GM21381 (cell line): ENCODE measurements around the gene OCA2.

Source experiments
- ATAC-seq: cut with Tn5 transposase; IDR thresholded peaks from one replicate; pipeline ENCODE4 v1.9.1; 2021; ENCODE audit warnings: mild to moderate bottlenecking, moderate library complexity; ENCODE audit not compliant: unreplicated experiment

Gene OCA2

DNA sequence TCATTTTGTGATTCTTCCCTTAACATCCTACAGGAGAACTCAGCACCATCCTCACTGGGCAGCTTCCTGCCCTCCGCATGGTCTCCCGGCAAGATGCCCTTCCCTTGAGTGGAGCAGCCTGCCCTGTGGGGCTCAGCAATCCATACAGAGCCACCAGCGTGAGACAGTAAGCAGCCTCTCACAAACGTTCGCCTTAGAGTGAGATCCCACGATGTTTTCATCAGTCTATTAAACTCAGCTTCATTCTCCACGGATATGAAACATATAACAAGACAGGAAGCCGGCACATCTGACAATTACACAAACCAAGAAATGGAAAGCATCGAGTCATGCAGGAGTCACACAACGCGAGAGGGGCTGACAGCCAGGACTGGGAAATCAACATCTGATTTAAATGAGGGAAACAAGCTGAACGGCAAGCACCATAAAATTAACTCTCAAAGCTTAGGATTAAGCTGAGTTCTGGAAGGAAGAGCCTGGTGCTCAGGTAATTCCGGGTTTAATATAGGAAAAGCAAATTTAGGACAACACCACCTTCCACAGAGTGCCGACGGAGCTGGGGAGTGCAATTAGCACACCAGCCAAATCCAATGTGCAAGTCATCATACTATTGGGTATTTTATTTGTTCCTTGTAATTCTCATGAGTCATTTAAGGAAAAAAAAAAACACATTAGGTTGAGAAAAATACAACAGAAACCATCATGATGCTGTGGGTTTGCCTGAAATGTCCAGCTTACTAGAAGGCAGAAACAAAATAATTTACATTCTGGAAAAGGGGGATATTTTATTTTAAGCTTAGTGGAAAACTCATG is 272.0 kb downstream of the OCA2 start:
- ATAC-seq = no peak

DNA sequence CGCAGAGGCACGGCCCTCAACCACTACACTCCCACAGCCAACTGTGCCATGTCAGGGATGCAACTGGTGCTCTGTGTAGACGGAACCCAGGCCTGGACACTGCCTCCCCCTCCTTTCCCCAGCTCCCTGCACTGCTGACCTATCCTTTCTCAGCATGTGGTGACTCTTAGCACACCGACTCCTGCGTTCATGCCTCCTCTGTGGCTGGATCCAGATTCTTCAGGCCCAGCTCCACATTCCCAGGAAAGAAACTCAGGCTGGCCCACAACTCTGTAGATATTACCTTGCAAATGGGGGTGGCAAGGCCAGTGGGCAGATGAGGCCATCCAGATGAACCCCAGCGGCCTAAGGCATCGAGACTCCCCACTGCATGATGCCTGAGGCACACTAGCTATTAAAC is 272.7 kb downstream of the OCA2 start:
- no peak for ATAC-seq

DNA sequence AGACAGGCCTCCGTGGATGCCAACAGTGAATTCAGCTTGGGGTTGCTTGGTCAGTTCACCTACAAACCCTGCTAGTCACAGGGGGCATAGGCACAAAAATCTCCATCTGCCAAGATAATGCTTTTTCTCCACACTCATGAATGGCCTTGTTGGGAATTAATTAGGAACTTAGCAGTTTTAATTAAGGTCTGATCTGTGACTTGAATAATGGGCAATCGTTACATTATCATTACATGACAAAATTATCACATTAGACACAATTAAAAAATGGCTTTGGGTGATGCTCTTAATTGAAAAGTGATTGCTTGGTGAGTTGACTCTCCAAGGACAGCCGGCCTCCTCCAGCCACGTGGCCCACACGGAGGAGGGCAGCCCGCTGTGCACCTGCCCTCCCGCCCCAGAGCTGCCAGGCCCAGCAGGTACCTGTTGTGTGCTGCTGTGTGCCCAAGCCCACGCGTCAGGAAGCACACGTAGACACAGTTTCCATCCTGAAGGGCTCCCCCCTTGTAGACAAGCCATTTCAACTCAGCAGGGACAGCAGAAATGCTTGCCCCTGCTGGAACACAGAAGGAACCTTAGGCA is 274.2 kb downstream of the OCA2 start:
- no peak for ATAC-seq

DNA sequence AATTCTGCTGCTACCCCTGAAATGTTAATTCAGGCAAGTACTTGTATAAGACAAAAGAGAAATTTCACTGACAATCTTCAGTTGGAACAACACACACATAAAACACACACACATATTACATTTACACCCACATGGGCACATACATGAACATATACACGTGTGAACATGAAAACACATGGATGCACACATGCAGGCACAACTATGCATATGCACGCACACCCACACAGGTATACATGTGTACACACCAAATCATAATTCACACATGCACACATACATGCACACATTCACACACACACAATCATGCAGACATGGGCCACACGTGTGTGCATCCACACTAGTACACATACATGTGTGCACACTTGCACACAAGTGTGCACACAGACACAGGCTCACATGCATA is 277.8 kb downstream of the OCA2 start:
- ATAC-seq = no peak

DNA sequence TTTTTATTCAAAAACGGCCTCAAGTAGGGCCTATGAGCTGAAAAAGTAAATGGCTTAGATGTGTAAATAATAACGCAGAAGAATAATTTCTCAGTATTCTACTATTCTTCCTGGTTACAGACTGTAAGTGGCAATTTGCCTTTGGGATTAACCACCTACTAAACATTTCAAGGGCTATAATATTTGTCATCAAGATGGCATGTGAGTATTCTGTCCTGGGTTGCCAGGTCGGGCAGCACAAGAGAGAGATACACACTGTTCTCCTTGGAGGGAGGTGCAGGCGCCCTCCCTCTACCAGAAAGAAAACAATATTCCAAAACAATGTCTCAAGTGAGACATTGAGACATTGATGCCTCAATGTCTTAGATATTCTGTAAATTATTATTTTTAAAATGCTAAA is 278.4 kb downstream of the OCA2 start:
- no peak for ATAC-seq

DNA sequence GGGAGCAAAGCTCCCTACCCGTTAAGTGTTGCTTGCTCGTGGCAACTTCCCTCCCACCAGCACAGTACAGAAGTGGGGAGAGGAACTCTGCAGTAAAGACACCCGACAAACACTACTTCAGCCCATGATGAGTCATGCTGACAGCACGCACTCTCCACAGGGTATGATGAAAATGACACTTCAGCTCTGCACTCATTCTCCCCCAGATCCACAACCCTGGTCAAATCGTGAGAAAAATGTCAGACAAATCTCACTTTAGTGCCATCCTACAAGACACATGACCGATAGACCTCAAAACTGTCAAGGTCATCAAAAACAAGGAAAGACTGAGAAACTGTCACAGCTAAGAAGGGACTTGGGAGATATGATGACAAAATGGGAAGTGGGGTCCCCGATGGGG is 278.9 kb downstream of the OCA2 start:
- ATAC-seq = no peak

DNA sequence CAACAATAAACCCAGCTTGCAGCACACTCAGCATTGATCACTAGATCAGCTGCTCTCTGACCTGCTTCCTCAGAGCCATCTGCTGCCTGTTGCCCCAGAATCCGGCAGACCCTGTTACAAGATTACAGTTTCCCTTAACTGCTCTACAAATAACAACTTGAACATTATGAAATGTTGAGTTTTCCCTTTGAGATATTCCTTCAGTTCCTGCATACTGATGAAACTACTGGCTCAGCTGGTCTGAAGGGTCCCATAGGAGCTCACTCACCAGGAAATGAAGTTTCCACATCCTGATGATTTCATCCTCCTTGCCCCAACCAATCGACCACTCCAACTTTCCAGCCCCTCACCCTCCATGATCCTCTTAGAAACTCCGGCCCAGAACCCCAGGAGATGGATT is 281.9 kb downstream of the OCA2 start:
- ATAC-seq = no peak

DNA sequence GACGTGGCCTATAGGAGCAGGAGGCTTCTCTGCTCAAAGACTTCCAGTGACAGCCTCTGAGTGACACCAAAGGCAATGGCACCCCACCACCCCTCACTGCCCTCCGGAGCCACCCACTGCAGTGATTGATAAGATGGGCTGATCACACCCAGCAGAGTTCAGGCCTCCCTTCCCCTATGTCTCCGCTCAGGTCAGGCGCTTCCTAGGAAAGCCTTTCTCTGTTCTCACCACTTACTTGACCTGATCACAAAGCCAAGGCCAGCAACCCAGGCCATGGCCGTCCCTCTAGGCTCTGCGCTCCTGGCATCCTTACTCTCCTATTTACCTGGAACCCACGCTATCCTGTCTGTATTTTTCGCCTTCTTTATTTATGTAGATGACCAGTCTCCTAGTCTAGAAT is 282.3 kb downstream of the OCA2 start:
- ATAC-seq = no peak

DNA sequence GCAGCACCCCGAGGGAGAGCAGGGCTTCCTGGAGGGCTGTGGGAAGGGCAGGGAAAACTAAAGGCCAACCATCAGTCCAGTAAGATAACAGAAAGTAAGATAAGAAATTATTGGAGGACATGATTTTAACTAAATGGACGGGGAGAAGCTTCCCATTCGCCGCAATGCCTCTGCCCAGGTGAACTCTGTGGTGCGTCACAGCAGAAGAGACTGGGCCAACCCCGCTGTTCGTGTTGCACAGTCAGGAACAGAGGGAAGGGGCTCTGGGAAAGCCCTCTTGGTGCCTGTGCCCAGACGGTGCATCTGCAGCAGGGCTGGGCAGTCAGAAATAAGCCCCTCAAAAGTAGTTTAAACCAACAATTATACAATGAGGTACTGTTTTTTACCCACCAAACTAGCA is 284.1 kb downstream of the OCA2 start:
- ATAC-seq = no peak

DNA sequence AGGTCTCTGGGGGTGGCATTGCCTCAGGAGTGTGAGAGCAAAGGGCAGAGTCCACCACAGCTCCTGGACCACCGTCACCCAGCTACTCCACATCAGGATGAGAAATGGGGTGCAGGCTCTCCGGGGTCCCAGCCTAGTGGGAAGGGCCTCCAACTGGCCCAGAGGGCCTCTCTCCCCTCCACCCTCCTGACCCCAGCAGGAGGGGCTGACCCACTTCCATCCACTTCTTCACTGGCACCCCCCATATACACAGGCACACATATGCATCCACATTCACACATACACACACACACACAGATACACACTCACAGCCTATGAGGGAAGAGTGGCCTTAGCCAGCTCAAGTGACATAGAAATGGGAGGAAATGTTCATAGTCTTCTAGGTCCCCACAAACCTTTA is 286.0 kb downstream of the OCA2 start:
- no peak for ATAC-seq

DNA sequence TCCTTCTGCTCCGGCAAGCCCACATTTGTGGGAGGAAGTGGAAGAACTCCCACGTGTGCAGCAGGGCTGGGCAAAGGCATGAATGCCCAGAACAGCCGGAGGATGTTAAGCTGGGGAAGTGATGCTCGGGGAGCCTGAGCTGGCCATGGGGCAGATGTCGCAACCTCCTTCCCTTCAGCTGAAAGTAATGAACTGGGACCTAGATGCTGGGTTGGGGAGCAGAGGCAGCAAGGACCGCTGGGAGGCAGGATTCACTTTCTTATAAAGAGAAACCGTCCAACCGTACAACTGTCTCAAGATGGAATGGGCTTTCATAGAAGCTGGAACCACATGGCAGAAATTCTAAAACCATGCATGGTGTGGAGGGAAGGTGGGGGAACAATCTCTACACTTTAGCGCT is 290.9 kb downstream of the OCA2 start:
- no peak for ATAC-seq

DNA sequence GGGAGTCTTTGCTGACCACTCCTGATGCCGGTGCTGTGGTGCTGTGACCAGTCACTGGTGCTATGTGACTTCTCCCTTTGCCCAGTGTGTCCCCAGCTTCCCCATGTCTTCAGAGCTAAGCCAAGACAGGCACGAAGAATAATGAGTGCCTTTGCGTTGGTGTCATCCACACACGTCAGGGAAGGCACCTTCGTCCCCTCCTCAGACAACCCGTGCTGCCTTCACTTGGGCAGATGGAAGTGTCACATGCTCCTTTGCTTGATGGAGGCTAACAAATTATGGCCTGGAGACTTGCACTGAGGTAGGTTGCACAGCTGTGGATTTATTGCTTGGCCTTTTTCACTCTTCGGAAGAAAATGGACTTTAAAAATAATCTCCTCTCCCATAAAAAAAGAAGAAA is 291.8 kb downstream of the OCA2 start:
- no peak for ATAC-seq

DNA sequence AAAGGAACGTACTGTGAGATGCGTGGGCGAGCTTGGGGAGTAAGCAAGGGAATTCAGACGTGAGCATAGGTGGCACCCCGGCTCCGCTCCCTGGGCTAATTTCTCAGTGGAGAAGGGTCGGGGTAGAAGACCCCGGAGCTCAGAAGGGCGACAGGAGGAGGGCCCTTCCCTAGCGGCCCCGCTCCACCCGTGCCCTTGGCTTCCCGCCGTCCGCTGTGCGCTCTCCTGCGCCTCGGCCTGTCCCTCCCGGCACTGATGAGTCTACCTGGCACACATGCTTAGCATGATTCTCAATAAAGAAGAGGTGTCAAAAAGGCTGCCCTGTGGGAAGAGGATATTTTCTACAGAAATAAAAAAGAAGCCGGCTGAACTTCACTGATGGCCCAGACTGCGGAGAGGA is 292.7 kb downstream of the OCA2 start:
- no peak for ATAC-seq

DNA sequence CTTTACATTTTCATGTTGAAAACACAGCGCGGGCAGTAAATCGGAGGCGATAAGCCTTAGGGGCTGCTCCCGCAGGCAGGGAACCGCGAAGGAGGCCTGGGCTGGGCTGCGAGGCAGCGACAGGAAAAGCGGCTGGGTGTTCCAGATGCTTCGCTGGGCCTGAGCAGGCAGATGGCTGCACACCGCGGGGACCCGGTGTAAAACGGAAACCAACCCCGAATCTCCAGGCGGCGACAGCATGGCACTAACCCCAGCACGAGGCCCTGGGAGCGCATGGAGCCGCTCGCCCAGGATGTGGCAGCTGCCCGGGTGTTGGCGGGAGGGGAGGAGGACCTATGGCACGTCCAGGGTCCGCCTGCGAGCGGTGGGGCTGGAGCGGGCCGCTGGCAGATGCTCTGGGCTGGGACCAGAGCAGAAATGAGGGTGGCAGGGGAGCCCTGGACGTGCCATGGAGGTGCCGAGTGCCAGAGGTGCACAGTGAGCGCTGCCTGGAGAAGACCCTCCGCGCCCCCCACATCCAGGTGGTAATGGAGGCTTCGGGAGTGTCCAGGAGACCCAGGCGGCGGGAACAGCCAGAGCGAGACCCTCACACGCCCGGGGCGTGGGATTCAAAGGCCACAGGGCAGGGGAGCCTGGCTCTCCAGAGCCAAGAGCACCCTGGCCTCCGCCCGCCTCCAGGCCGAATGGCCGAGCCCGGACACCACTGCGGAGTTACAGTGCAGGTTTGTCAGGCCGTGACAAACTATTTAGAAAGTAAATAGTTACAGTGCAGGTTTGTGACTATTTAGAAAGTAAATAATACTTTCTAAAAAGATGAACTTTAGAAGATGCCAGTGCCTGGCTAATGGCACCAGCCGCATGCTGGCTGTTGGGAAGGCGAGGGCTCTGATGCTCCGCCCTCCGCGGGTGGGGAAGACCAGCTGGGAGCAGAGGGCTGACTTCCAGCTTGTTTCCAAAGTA is 293.6 kb downstream of the OCA2 start:
- no peak for ATAC-seq

DNA sequence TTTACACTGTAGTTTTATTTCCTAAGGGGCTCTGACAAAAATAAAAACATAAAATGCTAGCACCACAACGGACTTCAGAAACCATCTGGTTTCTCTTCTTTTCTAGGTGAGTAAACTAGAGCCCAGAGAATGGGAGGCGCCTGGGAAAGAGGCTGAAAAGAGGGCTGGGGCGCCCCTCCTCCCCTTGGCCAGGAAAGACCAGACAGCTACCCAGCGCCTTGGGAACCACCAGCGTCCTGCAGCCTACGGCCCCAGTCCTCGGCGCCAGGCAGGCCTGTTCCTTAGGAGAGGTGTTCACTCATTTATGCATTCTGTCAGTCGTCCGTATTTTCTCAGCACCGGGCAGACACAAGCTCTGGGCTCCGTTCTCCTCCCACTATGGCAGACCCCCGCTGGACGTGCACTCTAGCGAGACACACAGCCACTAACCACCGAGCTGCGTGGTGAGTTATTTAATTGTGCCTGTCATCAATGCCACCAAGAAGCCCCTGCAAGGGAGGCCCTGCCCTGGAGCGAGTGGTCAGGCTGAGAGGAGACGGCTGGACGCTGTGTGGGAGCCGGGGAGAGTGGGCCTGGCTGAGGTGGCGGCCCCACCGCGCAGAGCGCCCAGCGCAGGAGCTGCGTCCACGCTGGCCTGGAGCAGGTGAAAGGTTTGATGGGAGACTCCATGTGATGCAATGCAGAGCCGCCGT is 294.4 kb downstream of the OCA2 start:
- no peak for ATAC-seq

DNA sequence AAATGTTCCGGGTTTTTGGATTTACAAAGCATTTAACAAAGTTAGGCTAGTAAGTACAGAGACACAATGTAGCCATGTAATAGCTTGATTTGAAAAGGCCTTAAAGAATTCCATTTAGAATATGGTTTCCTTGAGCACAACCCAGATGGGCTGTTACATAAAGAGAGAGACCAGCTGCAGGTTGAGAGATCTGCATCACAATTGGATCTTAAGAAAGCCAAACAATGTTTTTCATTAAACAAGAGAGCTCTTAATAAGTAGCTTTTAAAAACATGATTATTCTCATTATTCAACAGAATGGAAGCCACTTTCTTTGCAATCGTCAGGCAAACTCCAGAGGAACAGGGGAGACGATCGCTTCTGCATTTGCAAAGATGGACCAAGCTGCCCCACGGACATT is 300.3 kb downstream of the OCA2 start:
- ATAC-seq = no peak

DNA sequence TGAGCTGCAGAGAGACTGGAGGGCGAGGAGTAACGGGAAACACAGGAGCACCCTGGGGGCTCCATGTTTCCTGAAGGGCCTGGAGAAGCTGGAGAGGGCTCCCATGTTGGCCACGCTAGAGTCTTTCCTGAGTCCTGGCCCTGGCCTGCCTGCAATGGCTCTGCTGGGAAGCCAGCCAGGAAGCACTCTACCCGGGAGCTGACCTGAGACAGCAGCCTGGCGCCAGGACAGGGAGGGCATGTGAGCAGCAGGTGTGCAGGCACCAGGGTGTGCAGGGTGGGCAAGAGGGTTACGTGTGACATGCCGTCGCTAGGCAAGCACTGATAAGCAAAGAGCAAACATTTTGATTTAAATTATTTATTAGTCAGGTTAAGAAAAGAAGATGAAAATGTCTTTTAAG is 301.4 kb downstream of the OCA2 start:
- ATAC-seq = no peak

DNA sequence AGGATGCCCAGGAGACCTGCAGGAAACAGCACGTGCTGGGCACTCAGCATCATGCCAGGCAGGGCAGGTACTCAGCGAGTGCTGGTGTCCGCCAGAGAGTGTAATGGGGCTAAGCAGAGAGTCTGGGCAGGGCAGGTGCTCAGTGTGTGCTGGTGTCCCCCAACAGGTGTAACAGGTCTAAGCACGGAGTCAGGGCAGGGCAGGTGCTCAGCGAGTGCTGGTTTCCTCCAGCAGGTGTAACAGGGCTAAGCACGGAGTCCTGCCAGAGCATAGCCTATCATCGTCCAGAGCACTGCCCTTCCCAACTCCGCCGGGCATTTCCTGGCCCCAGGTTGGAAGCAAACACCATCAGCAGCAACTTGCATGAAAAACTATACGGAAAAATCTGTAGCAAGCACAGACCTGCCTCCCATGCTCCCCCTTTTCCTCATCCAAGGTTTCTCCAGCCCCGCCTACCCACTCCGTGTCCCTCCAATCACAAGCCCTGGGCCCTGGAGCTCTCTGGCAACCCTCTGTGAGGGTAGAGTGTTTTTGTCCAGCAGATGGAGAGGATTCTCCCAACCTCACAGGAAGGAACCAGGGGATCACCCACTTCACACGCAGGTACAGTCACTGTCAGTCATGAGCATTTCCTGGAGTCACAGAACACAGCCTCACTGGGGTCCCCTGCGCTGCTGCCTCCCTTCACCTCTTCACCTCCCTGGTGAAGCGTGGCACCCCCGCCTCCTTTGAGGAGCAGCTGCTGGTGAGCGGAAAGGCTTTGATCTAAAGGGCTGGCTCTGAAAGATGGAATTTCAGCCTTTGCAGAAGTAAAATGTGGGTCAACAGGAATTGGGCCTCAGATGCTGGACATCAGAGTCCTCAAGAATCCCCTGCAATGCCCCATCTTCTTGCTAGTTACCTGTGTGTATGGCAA is 302.5 kb downstream of the OCA2 start:
- no peak for ATAC-seq

DNA sequence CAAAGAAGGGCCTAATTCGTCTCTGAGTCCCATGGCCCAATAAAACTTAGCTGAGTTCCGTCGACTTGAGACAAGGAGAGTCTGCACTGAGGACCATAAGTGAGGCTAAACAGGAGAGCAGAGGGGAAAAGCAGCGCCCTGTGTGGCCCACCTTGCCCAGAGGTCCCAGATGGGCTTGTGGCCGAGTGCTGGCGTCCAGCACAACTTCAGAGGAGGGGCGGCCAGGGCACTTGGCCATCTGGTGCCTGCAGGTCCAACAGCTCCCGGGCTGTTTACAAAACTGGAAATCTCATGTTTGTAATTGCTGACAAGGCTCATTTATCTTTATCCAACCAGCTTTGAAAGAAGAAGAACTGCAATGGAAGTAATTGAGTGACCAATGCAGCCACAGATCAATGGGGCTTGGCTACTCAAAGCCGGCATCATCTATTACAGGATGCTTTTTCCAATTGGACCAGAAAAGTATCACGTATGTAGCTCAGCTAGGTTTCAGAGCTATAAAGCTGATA is 306.3 kb downstream of the OCA2 start:
- ATAC-seq = no peak

DNA sequence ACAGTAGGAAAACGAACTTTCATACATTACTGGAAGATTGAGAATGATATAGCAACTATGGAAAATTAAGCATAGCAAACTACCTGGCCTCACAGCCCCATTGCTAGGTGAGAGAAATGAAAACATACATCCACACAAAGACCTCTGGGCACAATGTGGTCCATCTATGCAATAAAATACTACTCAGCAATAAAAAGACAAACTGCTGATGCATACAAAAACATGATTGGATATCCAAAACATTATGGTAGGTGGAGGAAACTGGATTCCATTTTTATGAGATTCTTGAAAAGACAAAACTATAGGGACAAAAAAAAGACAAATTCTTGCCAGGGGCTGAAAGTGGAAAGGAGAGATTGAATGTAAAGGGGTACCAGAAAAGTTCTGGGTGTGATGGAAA is 308.8 kb downstream of the OCA2 start:
- no peak for ATAC-seq
